ENCODE data around the gene ADGRG1.
"Not testable (repeated sequence)": the region's sequence is repeated elsewhere in the genome, so short reads cannot be mapped to it uniquely, and the experiment has no call there.

Gene ADGRG1

DNA sequence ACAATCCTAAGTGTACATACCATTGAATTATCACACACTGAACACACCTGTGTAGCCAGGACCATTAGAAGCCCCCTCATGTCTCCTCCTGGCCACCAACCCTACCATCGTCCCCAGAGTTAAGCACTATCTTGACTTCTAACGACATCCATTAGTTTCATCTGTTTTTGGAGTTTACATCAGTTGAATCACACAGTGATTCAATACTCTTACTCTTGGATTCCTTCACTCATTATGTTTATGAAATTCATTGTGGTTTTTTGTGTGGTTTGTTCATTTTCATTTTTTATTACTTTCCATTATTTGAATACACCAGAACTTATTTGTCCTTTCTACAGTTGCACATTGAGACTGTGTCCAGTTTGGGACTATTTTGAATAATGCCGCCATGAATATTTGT is 79.7 kb downstream of the ADGRG1 start:
- DNase-seq (ENCODE audit: low spot score in 2 of 2) (no peak), ATAC-seq (replicated peaks; ENCODE audit: extremely low read depth, poor library complexity, severe bottlenecking) (no peak)
- Mint-ChIP-seq H3K9me3 (peaks cover 6% of the 10 kb centered on the region), H3K36me3 (ENCODE audit: insufficient read depth) (peaks cover 2% of the 10 kb centered on the region), H3K4me1 (no peaks in the 10 kb centered on the region), H3K4me3 (no peak overlapping the region), H3K27ac (ENCODE audit: low read depth) (no peak overlapping the region), H3K27me3 (peaks cover 12% of the 10 kb centered on the region)

- Mint-ChIP-seq H3K36me3 (ENCODE audit: insufficient read depth) (peaks cover 2% of the 10 kb centered on the region), H3K4me3 (no peak overlapping the region), H3K4me1 (no peaks in the 10 kb centered on the region), H3K27me3 (peaks cover 12% of the 10 kb centered on the region), H3K9me3 (peaks cover 6% of the 10 kb centered on the region), H3K27ac (ENCODE audit: low read depth) (no peak overlapping the region)
- ATAC-seq (replicated peaks; ENCODE audit: extremely low read depth, poor library complexity, severe bottlenecking) (no peak), DNase-seq (ENCODE audit: low spot score in 2 of 2) (no peak)
Observed at GRCh38 chr16:57709663-57710062, 81.2 kb downstream of the ADGRG1 start.

DNA sequence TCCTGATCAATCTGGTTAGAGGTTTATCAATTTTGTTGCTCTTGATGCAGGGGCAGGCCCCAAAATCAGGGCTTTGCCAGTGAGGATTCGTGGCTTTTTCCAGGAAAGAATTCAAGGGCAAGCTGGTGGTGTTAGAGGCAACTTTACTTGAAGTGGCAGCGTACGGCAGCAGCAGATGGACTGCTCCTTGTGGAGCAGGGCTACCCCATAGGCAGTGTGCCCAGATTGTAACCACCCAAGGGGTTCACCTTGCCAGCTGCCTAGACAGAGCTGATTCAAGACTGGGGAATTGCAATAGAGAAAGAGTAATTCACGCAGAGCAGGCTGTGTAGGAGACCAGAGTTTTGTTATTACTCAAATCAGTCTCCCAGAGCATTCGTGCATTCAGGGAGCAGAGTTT is 82.9 kb downstream of the ADGRG1 start:
- DNase-seq (ENCODE audit: low spot score in 2 of 2) (no peak), ATAC-seq (replicated peaks; ENCODE audit: extremely low read depth, poor library complexity, severe bottlenecking) (no peak)
- H3K36me3 Mint-ChIP-seq (ENCODE audit: insufficient read depth): peaks cover 2% of the 10 kb centered on the region
- peaks cover 6% of the 10 kb centered on the region for H3K9me3 Mint-ChIP-seq
- no peak overlapping the region for H3K4me3 Mint-ChIP-seq
- H3K4me1 Mint-ChIP-seq: no peaks in the 10 kb centered on the region
- peak overlapping the region; percentile 67 for H3K27ac Mint-ChIP-seq (ENCODE audit: low read depth)
- peaks cover 12% of the 10 kb centered on the region for H3K27me3 Mint-ChIP-seq

DNA sequence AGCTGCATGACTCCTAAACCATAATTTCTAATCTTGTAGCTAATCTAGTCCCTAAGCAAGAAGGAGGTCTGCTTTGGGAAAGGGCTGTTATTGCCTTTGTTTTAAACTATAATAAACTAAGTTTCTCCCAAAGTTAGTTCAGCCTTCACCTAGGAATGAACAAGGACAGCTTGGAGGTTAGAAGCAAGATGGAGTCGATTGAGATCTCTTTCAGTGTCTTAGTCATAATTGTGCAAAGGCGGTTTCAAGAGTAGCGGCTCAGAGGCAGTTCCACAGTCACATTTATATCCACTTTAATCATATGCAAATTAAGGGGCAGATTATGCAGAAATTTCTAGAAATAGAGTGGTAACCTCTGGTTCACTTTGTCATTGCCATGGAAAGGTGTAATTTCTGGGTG is 83.6 kb downstream of the ADGRG1 start:
- H3K4me3 Mint-ChIP-seq: no peak overlapping the region
- H3K27me3 Mint-ChIP-seq: peaks cover 5% of the 10 kb centered on the region
- DNase-seq (ENCODE audit: low spot score in 2 of 2) (no peak), ATAC-seq (replicated peaks; ENCODE audit: extremely low read depth, poor library complexity, severe bottlenecking) (no peak)
- no peaks in the 10 kb centered on the region for H3K4me1 Mint-ChIP-seq
- peaks cover under 1% of the 10 kb centered on the region for H3K9me3 Mint-ChIP-seq
- no peak overlapping the region for H3K27ac Mint-ChIP-seq (ENCODE audit: low read depth)
- H3K36me3 Mint-ChIP-seq (ENCODE audit: insufficient read depth): peaks cover 2% of the 10 kb centered on the region

DNA sequence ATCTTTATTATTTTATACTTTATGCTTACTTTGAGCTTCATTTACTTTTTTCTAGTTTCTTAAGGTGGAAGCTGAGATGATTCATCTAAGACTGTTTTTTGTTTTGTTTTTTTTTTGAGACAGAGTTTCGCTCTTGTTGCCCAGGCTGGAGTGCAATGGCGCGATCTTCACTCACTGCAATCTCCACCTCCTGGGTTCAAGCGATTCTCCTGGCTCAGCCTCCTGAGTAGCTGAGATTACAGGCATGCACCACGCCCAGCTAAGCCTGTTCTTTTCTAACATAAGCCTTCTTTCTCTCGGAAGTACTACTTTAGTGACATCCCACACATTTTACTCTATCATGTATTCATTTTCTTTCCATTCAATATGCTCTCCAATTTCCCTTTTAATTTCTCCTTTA is 84.1 kb downstream of the ADGRG1 start:
- not testable (repeated sequence) for H3K27me3 Mint-ChIP-seq; H3K4me1 Mint-ChIP-seq; DNase-seq (ENCODE audit: low spot score in 2 of 2); H3K9me3 Mint-ChIP-seq; ATAC-seq (replicated peaks; ENCODE audit: extremely low read depth, poor library complexity, severe bottlenecking); H3K27ac Mint-ChIP-seq (ENCODE audit: low read depth); H3K36me3 Mint-ChIP-seq (ENCODE audit: insufficient read depth); H3K4me3 Mint-ChIP-seq

DNA sequence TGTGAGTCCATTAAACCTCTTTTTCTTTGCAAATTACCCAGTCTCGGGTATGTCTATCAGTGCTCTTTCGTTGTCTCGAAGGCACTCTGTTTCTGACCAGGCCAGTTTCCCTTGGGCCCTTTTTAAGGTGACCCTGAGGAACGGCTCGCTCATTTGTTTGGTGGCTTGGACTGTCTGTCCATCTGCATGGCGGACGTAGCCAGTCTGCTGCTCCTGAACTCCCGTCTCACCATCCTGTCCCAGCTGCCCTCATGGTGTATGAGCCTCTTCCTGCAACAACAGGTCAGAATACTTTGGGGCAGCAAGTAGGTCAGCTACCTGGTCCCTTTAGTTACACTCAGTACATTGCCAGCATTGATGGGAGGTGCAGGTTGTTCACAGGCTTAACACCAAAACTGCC is 85.2 kb downstream of the ADGRG1 start:
- H3K9me3 Mint-ChIP-seq: no peaks in the 10 kb centered on the region
- ATAC-seq (replicated peaks; ENCODE audit: extremely low read depth, poor library complexity, severe bottlenecking) (no peak), DNase-seq (ENCODE audit: low spot score in 2 of 2) (no peak)
- H3K27me3 Mint-ChIP-seq: no peaks in the 10 kb centered on the region
- no peak overlapping the region for H3K4me3 Mint-ChIP-seq
- H3K27ac Mint-ChIP-seq (ENCODE audit: low read depth): no peak overlapping the region
- H3K4me1 Mint-ChIP-seq: no peaks in the 10 kb centered on the region
- H3K36me3 Mint-ChIP-seq (ENCODE audit: insufficient read depth): peaks cover 2% of the 10 kb centered on the region

- ATAC-seq (replicated peaks; ENCODE audit: extremely low read depth, poor library complexity, severe bottlenecking): no peak
- no peaks in the 10 kb centered on the region for H3K9me3 Mint-ChIP-seq
- H3K4me1 Mint-ChIP-seq: no peaks in the 10 kb centered on the region
- H3K4me3 Mint-ChIP-seq: no peak overlapping the region
- no peaks in the 10 kb centered on the region for H3K36me3 Mint-ChIP-seq (ENCODE audit: insufficient read depth)
- no peak overlapping the region for H3K27ac Mint-ChIP-seq (ENCODE audit: low read depth)
- no peaks in the 10 kb centered on the region for H3K27me3 Mint-ChIP-seq
- no peak for DNase-seq (ENCODE audit: low spot score in 2 of 2)
Observed at GRCh38 chr16:57714047-57714446, 85.6 kb downstream of the ADGRG1 start.
